CD4-positive, alpha-beta T cell treated with Interleukin-17A for 4 hours (primary cell): ENCODE data around the gene SOX4.

Experiments used
- DNase-seq: peaks from one replicate; pipeline ENCODE4 v3.0.0-alpha.2; 2020; ENCODE audit warnings: mixed read lengths

Gene SOX4

DNA sequence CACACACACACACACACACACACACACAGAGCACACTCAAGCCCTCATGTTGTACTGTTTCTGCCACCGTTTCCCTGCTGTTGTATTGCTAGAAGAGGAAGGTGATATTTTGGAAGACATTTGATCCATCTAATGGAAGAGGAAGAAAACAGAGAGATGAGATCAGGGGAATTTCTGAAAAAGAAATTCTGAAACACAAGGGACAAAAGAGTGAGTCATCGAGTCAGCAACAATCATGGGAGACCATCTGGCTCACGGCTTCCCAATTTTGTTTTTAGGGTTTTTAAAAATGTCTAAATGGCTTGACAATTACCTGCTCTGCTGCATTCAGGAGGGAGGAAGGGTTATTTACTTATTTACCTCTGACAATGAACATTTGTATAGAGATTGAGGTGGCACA, 22.0 kb downstream of the SOX4 start:
- DNase-seq, result no peak

- no peak for DNase-seq
Measured at GRCh38 chr6:21616005-21616404, 22.5 kb downstream of the SOX4 start.

- no peak for DNase-seq
Measured at GRCh38 chr6:21625642-21626041, 32.1 kb downstream of the SOX4 start.

DNA sequence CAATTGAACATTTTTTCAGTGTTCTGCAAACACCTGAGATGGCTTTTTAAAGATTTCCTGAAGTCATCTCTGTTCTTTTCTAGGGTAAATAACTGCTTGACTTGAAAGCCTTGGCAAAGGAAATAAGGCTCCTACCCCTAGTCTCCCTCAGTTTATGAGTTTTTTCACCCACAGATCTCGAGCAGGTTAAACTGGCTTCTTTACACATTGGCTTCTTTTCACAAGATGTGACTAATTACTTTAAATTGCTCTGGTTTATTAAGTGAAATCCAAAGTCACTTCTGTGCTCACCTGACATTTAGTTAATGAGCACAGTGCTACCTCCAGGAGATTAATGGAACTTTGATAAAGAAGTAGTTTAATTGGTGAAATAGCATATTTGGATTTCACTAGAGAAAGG, 33.2 kb downstream of the SOX4 start:
- DNase-seq, result no peak

- DNase-seq, result no peak
Measured at GRCh38 chr6:21628160-21628559, 34.6 kb downstream of the SOX4 start.

GRCh38 chr6:21633511-21634109, 40.1 kb downstream of the SOX4 start:
- no peak for DNase-seq

- no peak for DNase-seq
Measured at GRCh38 chr6:21634582-21634981, 41.0 kb downstream of the SOX4 start.

- no peak for DNase-seq
Measured at GRCh38 chr6:21636876-21637275, 43.3 kb downstream of the SOX4 start.

DNA sequence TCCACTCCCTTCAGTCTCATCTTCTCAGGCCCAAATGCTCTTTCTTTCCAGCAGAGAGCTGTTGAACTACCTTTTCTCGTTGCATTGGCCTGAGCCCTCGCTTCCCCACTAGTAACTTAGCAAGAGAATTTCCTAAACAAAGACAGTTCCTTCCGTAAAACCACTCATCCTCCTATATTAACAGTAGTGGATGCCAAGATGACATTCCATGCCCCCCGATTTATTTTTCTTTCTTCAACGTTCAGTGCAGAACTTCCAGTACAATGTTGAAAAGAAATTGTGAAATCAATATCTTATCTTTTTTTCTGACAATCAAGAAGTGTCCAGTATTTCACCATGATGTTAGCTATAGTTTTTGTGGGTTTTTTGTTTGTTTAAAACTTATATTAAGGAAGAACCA, 45.8 kb downstream of the SOX4 start:
- no peak for DNase-seq
